ENCODE measurements around the gene TOP1.

DNA sequence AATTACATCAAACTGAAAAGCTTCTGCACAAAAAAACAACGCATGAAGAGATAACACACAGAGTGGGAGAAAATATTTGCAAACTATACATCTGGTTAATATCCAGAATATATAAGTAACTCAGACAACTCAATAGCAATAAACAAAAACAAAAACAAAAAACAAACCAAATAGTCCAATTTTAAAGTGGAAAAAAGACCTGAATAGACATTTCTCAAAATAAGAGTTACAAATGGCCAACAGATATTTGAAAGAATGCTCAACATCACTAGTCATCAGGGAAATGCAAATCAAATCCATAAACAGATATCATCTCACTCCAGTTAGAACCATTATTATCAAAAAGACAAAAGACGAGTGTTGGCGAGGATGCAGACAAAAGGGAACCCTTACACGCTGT lies 28.8 kb upstream of the TOP1 start:
- TF ChIP-seq, protein P1, sequence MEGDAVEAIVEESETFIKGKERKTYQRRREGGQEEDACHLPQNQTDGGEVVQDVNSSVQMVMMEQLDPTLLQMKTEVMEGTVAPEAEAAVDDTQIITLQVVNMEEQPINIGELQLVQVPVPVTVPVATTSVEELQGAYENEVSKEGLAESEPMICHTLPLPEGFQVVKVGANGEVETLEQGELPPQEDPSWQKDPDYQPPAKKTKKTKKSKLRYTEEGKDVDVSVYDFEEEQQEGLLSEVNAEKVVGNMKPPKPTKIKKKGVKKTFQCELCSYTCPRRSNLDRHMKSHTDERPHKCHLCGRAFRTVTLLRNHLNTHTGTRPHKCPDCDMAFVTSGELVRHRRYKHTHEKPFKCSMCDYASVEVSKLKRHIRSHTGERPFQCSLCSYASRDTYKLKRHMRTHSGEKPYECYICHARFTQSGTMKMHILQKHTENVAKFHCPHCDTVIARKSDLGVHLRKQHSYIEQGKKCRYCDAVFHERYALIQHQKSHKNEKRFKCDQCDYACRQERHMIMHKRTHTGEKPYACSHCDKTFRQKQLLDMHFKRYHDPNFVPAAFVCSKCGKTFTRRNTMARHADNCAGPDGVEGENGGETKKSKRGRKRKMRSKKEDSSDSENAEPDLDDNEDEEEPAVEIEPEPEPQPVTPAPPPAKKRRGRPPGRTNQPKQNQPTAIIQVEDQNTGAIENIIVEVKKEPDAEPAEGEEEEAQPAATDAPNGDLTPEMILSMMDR (IDR thresholded peaks at IDR 0.05 in 4 of 5, conservative IDR thresholded peaks at IDR 0.05 in 1 of 5): no peak
- no peak for TF ChIP-seq POLR2A (IDR thresholded peaks at IDR 0.05)
